Activated CD4-positive, alpha-beta memory T cell treated with anti-CD3 and anti-CD28 coated beads for 36 hours (primary cell): Measurements from ENCODE around the gene UNC5A. TPM values are rescaled to one million over a fixed set of nuclear protein-coding genes. Genes with fewer than 3 reads are reported as not detected.

Experiments used
- CTCF ChIA-PET: fragments of 350-600 bp; sonication (Branson Sonifier 250); formaldehyde crosslinking; loops from one replicate; lab custom pipeline; 2021; ENCODE audit warnings: antibody characterized with exemption, inconsistent platforms; lab: Charles Lee
- POLR2A ChIA-PET: fragments of 350-600 bp; sonication (Branson Sonifier 250); formaldehyde crosslinking; loops from one replicate; lab custom pipeline; 2021; ENCODE audit warnings: antibody characterized with exemption; lab: Charles Lee
- DNase-seq: peaks from one replicate; pipeline ENCODE4 v3.0.0-alpha.2; 2020
- H3K27ac Mint-ChIP-seq: one replicate; pipeline ENCODE4 v1.8.0; 2021; ENCODE audit warnings: mixed read lengths
- H3K27me3 Mint-ChIP-seq: one replicate; pipeline ENCODE4 v1.8.0; 2021; ENCODE audit warnings: mixed read lengths
- H3K36me3 Mint-ChIP-seq: one replicate; pipeline ENCODE4 v1.8.0; 2021; ENCODE audit warnings: mixed read lengths
- H3K4me1 Mint-ChIP-seq: one replicate; pipeline ENCODE4 v1.8.0; 2021; ENCODE audit warnings: low read depth, mixed read lengths
- H3K4me3 Mint-ChIP-seq: one replicate; pipeline ENCODE4 v1.8.0; 2021; ENCODE audit warnings: mild to moderate bottlenecking, mixed read lengths
- H3K9me3 Mint-ChIP-seq: one replicate; pipeline ENCODE4 v1.8.0; 2021; ENCODE audit warnings: mixed read lengths
- intact Hi-C: fragments of 100-400 bp; cut with micrococcal nuclease; formaldehyde crosslinking; loops from one replicate; pipeline ENCODE4 v1.15.1; 2023
- total RNA-seq, 2 experiments: library from RNA; stranded (reverse); gene quantifications; one replicate each; pipeline ENCODE4 v1.2.3, GENCODE V29; 2021

The UNC5A gene
- total RNA-seq, 2 experiments from 2014 or later, result not detected

- Mint-ChIP-seq H3K4me3 (no peak overlapping the region), H3K27ac (no peak overlapping the region), H3K27me3 (peaks cover 28% of the 10 kb centered on the region), H3K4me1 (peaks cover 2% of the 10 kb centered on the region), H3K9me3 (no peaks in the 10 kb centered on the region), H3K36me3 (no peaks in the 10 kb centered on the region)
- DNase-seq, result no peak
- POLR2A ChIA-PET, result no interaction called here
- CTCF ChIA-PET, result interaction anchor here (1.1 to 1.4 kb wide), 2 partner anchors 9 to 117 kb away, joined by 3 read pairs; no protein-coding TSS in a partner anchor
- intact Hi-C loops, result no loop called here
These were observed 35.9 kb upstream of the UNC5A start for GRCh38 chr5:176774216-176775171.

GRCh38 chr5:176775409-176775808 lies 35.0 kb upstream of the UNC5A start:
- Mint-ChIP-seq H3K4me1 (peaks cover 2% of the 10 kb centered on the region), H3K9me3 (no peaks in the 10 kb centered on the region), H3K27me3 (peaks cover 31% of the 10 kb centered on the region), H3K4me3 (no peak overlapping the region), H3K36me3 (no peaks in the 10 kb centered on the region), H3K27ac (no peak overlapping the region)
- intact Hi-C loops, result no loop called here
- DNase-seq, result no peak
- CTCF ChIA-PET, result interaction anchor here (1.1 to 1.4 kb wide), 2 partner anchors 10 to 118 kb away, joined by 3 read pairs; no protein-coding TSS in a partner anchor
- POLR2A ChIA-PET, result no interaction called here

- no peak overlapping the region for H3K27ac Mint-ChIP-seq
- no peak for DNase-seq
- POLR2A ChIA-PET, result no interaction called here
- H3K27me3 Mint-ChIP-seq, result peaks cover 38% of the 10 kb centered on the region
- CTCF ChIA-PET, result no interaction called here
- intact Hi-C loops, result no loop called here
- no peak overlapping the region for H3K4me3 Mint-ChIP-seq
- H3K9me3 Mint-ChIP-seq, result no peaks in the 10 kb centered on the region
- no peaks in the 10 kb centered on the region for H3K36me3 Mint-ChIP-seq
- H3K4me1 Mint-ChIP-seq, result peaks cover 2% of the 10 kb centered on the region
These were observed 34.1 kb upstream of the UNC5A start for GRCh38 chr5:176776141-176776865.

- intact Hi-C loops, result no loop called here
- Mint-ChIP-seq H3K9me3 (no peaks in the 10 kb centered on the region), H3K4me3 (no peak overlapping the region), H3K4me1 (peaks cover 2% of the 10 kb centered on the region), H3K36me3 (no peaks in the 10 kb centered on the region), H3K27me3 (peaks cover 37% of the 10 kb centered on the region), H3K27ac (no peak overlapping the region)
- ChIA-PET CTCF (no interaction called here), POLR2A (no interaction called here)
- DNase-seq, result no peak
These were observed 33.4 kb upstream of the UNC5A start for GRCh38 chr5:176776916-176777315.

- no peaks in the 10 kb centered on the region for H3K9me3 Mint-ChIP-seq
- H3K27ac Mint-ChIP-seq, result no peak overlapping the region
- peaks cover 29% of the 10 kb centered on the region for H3K27me3 Mint-ChIP-seq
These were observed 31.4 kb upstream of the UNC5A start for GRCh38 chr5:176778921-176779465.

GRCh38 chr5:176779537-176779936 lies 30.8 kb upstream of the UNC5A start:
- CTCF ChIA-PET, result no interaction called here
- no peak overlapping the region for H3K27ac Mint-ChIP-seq
- DNase-seq, result no peak
- peaks cover 33% of the 10 kb centered on the region for H3K27me3 Mint-ChIP-seq
- no peak overlapping the region for H3K4me3 Mint-ChIP-seq
- intact Hi-C loops, result no loop called here
- H3K9me3 Mint-ChIP-seq, result no peaks in the 10 kb centered on the region
- no peaks in the 10 kb centered on the region for H3K36me3 Mint-ChIP-seq
- H3K4me1 Mint-ChIP-seq, result peaks cover 2% of the 10 kb centered on the region
- POLR2A ChIA-PET, result no interaction called here

More at GRCh38 chr5:176778921-176779465, 31.4 kb upstream of the UNC5A start:
- POLR2A ChIA-PET, result no interaction called here
- intact Hi-C loops, result no loop called here
- CTCF ChIA-PET, result no interaction called here
- no peak overlapping the region for H3K4me3 Mint-ChIP-seq
- H3K4me1 Mint-ChIP-seq, result peaks cover 2% of the 10 kb centered on the region
- H3K36me3 Mint-ChIP-seq, result no peaks in the 10 kb centered on the region
- no peak for DNase-seq

- Mint-ChIP-seq H3K9me3 (no peaks in the 10 kb centered on the region), H3K36me3 (no peaks in the 10 kb centered on the region), H3K4me1 (no peaks in the 10 kb centered on the region), H3K27ac (no peak overlapping the region), H3K27me3 (peaks cover 28% of the 10 kb centered on the region), H3K4me3 (no peak overlapping the region)
- ChIA-PET CTCF (interaction anchor here (2.0 kb wide), 1 partner anchor 121 kb away, joined by 8 read pairs; no protein-coding TSS in a partner anchor), POLR2A (no interaction called here)
- DNase-seq, result no peak
- intact Hi-C loops, result no loop called here
These were observed 29.9 kb upstream of the UNC5A start for GRCh38 chr5:176780176-176781053.

- no peak for DNase-seq
- CTCF ChIA-PET, result interaction anchor here (0.6 to 2.0 kb wide), 2 partner anchors 121 to 343 kb away, joined by 3 to 8 read pairs; no protein-coding TSS in a partner anchor
- POLR2A ChIA-PET, result no interaction called here
- Mint-ChIP-seq H3K27ac (no peak overlapping the region), H3K27me3 (peaks cover 30% of the 10 kb centered on the region), H3K36me3 (no peaks in the 10 kb centered on the region), H3K4me1 (no peaks in the 10 kb centered on the region), H3K4me3 (no peak overlapping the region), H3K9me3 (no peaks in the 10 kb centered on the region)
- intact Hi-C loops, result no loop called here
These were observed 29.3 kb upstream of the UNC5A start for GRCh38 chr5:176781054-176781375.

- Mint-ChIP-seq H3K36me3 (no peaks in the 10 kb centered on the region), H3K4me3 (no peak overlapping the region), H3K27me3 (peaks cover 30% of the 10 kb centered on the region), H3K9me3 (no peaks in the 10 kb centered on the region), H3K27ac (no peak overlapping the region), H3K4me1 (no peaks in the 10 kb centered on the region)
- intact Hi-C loops, result no loop called here
- ChIA-PET CTCF (interaction anchor here (0.6 to 2.0 kb wide), 2 partner anchors 122 to 343 kb away, joined by 3 to 8 read pairs; no protein-coding TSS in a partner anchor), POLR2A (no interaction called here)
- no peak for DNase-seq
These were observed 28.5 kb upstream of the UNC5A start for GRCh38 chr5:176781638-176782570.

GRCh38 chr5:176784218-176785165 lies 25.9 kb upstream of the UNC5A start:
- CTCF ChIA-PET, result interaction anchor here (1.3 kb wide), 1 partner anchor 124 kb away, joined by 3 read pairs; no protein-coding TSS in a partner anchor

More at GRCh38 chr5:176784218-176785165, 25.9 kb upstream of the UNC5A start:
- H3K4me3 Mint-ChIP-seq, result no peak overlapping the region
- H3K4me1 Mint-ChIP-seq, result no peaks in the 10 kb centered on the region
- H3K9me3 Mint-ChIP-seq, result no peaks in the 10 kb centered on the region
- intact Hi-C loops, result no loop called here
- no peak for DNase-seq
- H3K27me3 Mint-ChIP-seq, result peaks cover 34% of the 10 kb centered on the region
- no peaks in the 10 kb centered on the region for H3K36me3 Mint-ChIP-seq
- H3K27ac Mint-ChIP-seq, result no peak overlapping the region
- POLR2A ChIA-PET, result no interaction called here
